KMS-11 (cell line): ENCODE measurements around the gene LGMN.

Experiments used
- H2AFZ ChIP-seq: fragments of 200-600 bp; sonication (generic); 2 replicates; pipeline ENCODE4 v1.6.1; 2016; ENCODE audit warnings: antibody characterized with exemption, mixed run types, low read depth
- H3K27ac ChIP-seq: fragments of 200-600 bp; sonication (generic); 2 replicates; pipeline ENCODE4 v1.6.1; 2016; ENCODE audit warnings: mild to moderate bottlenecking, mixed run types
- H3K27me3 ChIP-seq: fragments of 200-600 bp; sonication (generic); 2 replicates; pipeline ENCODE4 v1.6.1; 2017; ENCODE audit warnings: mild to moderate bottlenecking, low read depth, mixed run types, moderate library complexity; ENCODE audit not compliant: insufficient read depth
- H3K36me3 ChIP-seq: fragments of 200-600 bp; sonication (generic); 2 replicates; pipeline ENCODE4 v1.6.1; 2017; ENCODE audit warnings: mild to moderate bottlenecking, mixed run types; ENCODE audit not compliant: insufficient read depth
- H3K4me1 ChIP-seq: fragments of 200-600 bp; sonication (generic); 2 replicates; pipeline ENCODE4 v1.6.1; 2016; ENCODE audit warnings: mild to moderate bottlenecking, low read depth, mixed run types; ENCODE audit not compliant: poor library complexity, severe bottlenecking
- H3K4me2 ChIP-seq: fragments of 200-600 bp; sonication (generic); 2 replicates; pipeline ENCODE4 v1.7.0; 2016; ENCODE audit warnings: mild to moderate bottlenecking, mixed run types
- H3K4me3 ChIP-seq: fragments of 200-600 bp; sonication (generic); IDR thresholded peaks from 2 replicates; pipeline ENCODE4 v1.6.1; 2017; ENCODE audit warnings: low read depth, low read length, mixed read lengths; ENCODE audit not compliant: insufficient read depth
- H3K79me2 ChIP-seq: fragments of 200-600 bp; sonication (generic); 2 replicates; pipeline ENCODE4 v1.6.1; 2016; ENCODE audit warnings: low read depth, mixed run types; ENCODE audit not compliant: insufficient read depth
- H3K9ac ChIP-seq: fragments of 200-600 bp; sonication (generic); 2 replicates; pipeline ENCODE4 v1.6.1; 2016; ENCODE audit warnings: mild to moderate bottlenecking, mixed run types
- H4K20me1 ChIP-seq: fragments of 200-600 bp; sonication (generic); 2 replicates; pipeline ENCODE4 v1.6.1; 2016; ENCODE audit warnings: mild to moderate bottlenecking, mixed run types; ENCODE audit not compliant: insufficient read depth
- CTCF ChIP-seq: fragments of 200-600 bp; sonication (generic); conservative IDR thresholded peaks from 2 replicates; pipeline ENCODE4 v1.6.1; 2017; ENCODE audit warnings: low read depth, mild to moderate bottlenecking, antibody characterized with exemption, low read length, moderate library complexity, mixed read lengths

Gene LGMN

GRCh38 chr14:92792885-92793284 is 44.5 kb upstream of the LGMN start:
- Histone ChIP-seq H3K4me3 (no peak overlapping the region), H3K79me2 (peaks cover 19% of the 10 kb centered on the region), H3K27ac (no peak overlapping the region), H3K4me1 (peaks cover 22% of the 10 kb centered on the region), H4K20me1 (no peaks in the 10 kb centered on the region), H3K27me3 (no peaks in the 10 kb centered on the region), H3K36me3 (no peaks in the 10 kb centered on the region), H3K4me2 (no peak overlapping the region; the same call in 1 of the 2 replicates), H2AFZ (peak overlapping the region; percentile 84; the same call in 1 of the 2 replicates), H3K9ac (no peak overlapping the region)
- TF ChIP-seq CTCF: no peak

GRCh38 chr14:92789457-92790089 is 41.1 kb upstream of the LGMN start:
- Histone ChIP-seq H3K79me2 (peaks cover 3% of the 10 kb centered on the region; the same call in 1 of the 2 replicates), H3K4me2 (no peak overlapping the region), H3K36me3 (no peaks in the 10 kb centered on the region), H3K4me1 (peaks cover 17% of the 10 kb centered on the region), H3K4me3 (no peak overlapping the region), H3K27me3 (no peaks in the 10 kb centered on the region), H2AFZ (no peak overlapping the region), H4K20me1 (no peaks in the 10 kb centered on the region), H3K27ac (no peak overlapping the region), H3K9ac (no peak overlapping the region)
- no peak for TF ChIP-seq CTCF

- no peak overlapping the region for H3K4me3 ChIP-seq
- H3K27me3 ChIP-seq: no peaks in the 10 kb centered on the region
- no peaks in the 10 kb centered on the region for H4K20me1 ChIP-seq
- H2AFZ ChIP-seq: no peak overlapping the region
- H3K79me2 ChIP-seq: no peaks in the 10 kb centered on the region
- peaks cover 12% of the 10 kb centered on the region for H3K4me1 ChIP-seq
- no peak for TF ChIP-seq CTCF
- H3K36me3 ChIP-seq: no peaks in the 10 kb centered on the region
- H3K9ac ChIP-seq: no peak overlapping the region
- H3K4me2 ChIP-seq: no peak overlapping the region
- no peak overlapping the region for H3K27ac ChIP-seq
Measured at GRCh38 chr14:92787554-92787953, 39.1 kb upstream of the LGMN start.

GRCh38 chr14:92786427-92786756 is 38.0 kb upstream of the LGMN start:
- no peaks in the 10 kb centered on the region for H3K36me3 ChIP-seq
- H3K4me1 ChIP-seq: peaks cover 12% of the 10 kb centered on the region
- no peaks in the 10 kb centered on the region for H3K27me3 ChIP-seq
- H3K4me3 ChIP-seq: no peak overlapping the region
- H3K9ac ChIP-seq: no peak overlapping the region
- no peak overlapping the region for H3K27ac ChIP-seq
- TF ChIP-seq CTCF: no peak
- H2AFZ ChIP-seq: peak overlapping the region; percentile 18; the same call in 1 of the 2 replicates
- no peaks in the 10 kb centered on the region for H3K79me2 ChIP-seq
- no peak overlapping the region for H3K4me2 ChIP-seq
- no peaks in the 10 kb centered on the region for H4K20me1 ChIP-seq
